RWPE2 (cell line): ENCODE measurements around the gene PTPRR.

Source experiments
- ATAC-seq: fragments of 200-7000 bp; cut with Tn5 transposase; 3 replicates; pipeline ENCODE4 v1.9.1; 2021; ENCODE audit warnings: low read depth
- DNase-seq: peaks from one replicate; pipeline ENCODE4 v3.0.0-alpha.2; 2020; ENCODE audit warnings: low spot score
- H3K27ac ChIP-seq: fragments of 450-650 bp; 2 replicates; pipeline ENCODE4 v1.5.1; 2017; ENCODE audit warnings: mild to moderate bottlenecking; ENCODE audit not compliant: poor library complexity, severe bottlenecking
- H3K27me3 ChIP-seq: fragments of 250-450 bp; sonication (Bioruptor Pico); 2 replicates; pipeline ENCODE4 v1.5.1; 2021; ENCODE audit warnings: mild to moderate bottlenecking, moderate library complexity; ENCODE audit not compliant: insufficient read depth, poor library complexity, severe bottlenecking
- H3K36me3 ChIP-seq: fragments of 250-450 bp; sonication (Bioruptor Pico); 2 replicates; pipeline ENCODE4 v1.5.1; 2020; ENCODE audit warnings: low read depth, mild to moderate bottlenecking, moderate library complexity
- H3K4me1 ChIP-seq: fragments of 250-450 bp; sonication (Bioruptor Pico); 2 replicates; pipeline ENCODE4 v1.5.1; 2021; ENCODE audit warnings: mild to moderate bottlenecking, moderate library complexity; ENCODE audit not compliant: insufficient read depth, poor library complexity, severe bottlenecking
- H3K4me3 ChIP-seq: fragments of 250-450 bp; sonication (Bioruptor Pico); 2 replicates; pipeline ENCODE4 v1.5.1; 2021; ENCODE audit warnings: mild to moderate bottlenecking, moderate library complexity; ENCODE audit not compliant: severe bottlenecking
- H3K9me3 ChIP-seq: fragments of 250-450 bp; sonication (Bioruptor Pico); 2 replicates; pipeline ENCODE4 v1.5.1; 2021; ENCODE audit warnings: mild to moderate bottlenecking, moderate library complexity; ENCODE audit not compliant: severe bottlenecking
- CTCF ChIP-seq: fragments of 450-650 bp; IDR thresholded peaks from one replicate; pipeline ENCODE4 v1.5.1; 2017; ENCODE audit warnings: mild to moderate bottlenecking, moderate library complexity; ENCODE audit not compliant: poor library complexity, severe bottlenecking

The PTPRR gene

GRCh38 chr12:70822412-70822811, 98.1 kb downstream of the PTPRR start:
- ATAC-seq (no peak), DNase-seq (no peak)
- Histone ChIP-seq H3K36me3 (no peaks in the 10 kb centered on the region), H3K4me1 (no peaks in the 10 kb centered on the region), H3K4me3 (no peak overlapping the region), H3K27ac (no peak overlapping the region), H3K27me3 (no peaks in the 10 kb centered on the region), H3K9me3 (no peaks in the 10 kb centered on the region)
- no peak for TF ChIP-seq CTCF

- H3K36me3 ChIP-seq: no peaks in the 10 kb centered on the region
- no peaks in the 10 kb centered on the region for H3K27me3 ChIP-seq
- no peak for TF ChIP-seq CTCF
- DNase-seq (no peak), ATAC-seq (peak; percentile 76)
- H3K9me3 ChIP-seq: no peaks in the 10 kb centered on the region
- H3K27ac ChIP-seq: peak overlapping the region; percentile 21
- peaks cover 11% of the 10 kb centered on the region for H3K4me1 ChIP-seq
- H3K4me3 ChIP-seq: no peak overlapping the region
Observed at GRCh38 chr12:70815971-70816391, 104.6 kb downstream of the PTPRR start.

- no peak overlapping the region for H3K4me3 ChIP-seq
- no peaks in the 10 kb centered on the region for H3K9me3 ChIP-seq
- peaks cover 11% of the 10 kb centered on the region for H3K4me1 ChIP-seq
- no peak overlapping the region for H3K27ac ChIP-seq
- no peaks in the 10 kb centered on the region for H3K36me3 ChIP-seq
- no peaks in the 10 kb centered on the region for H3K27me3 ChIP-seq
- ATAC-seq (no peak), DNase-seq (no peak)
- TF ChIP-seq CTCF: no peak
Observed at GRCh38 chr12:70815056-70815455, 105.5 kb downstream of the PTPRR start.

GRCh38 chr12:70813559-70813958, 107.0 kb downstream of the PTPRR start:
- DNase-seq: no peak
- H3K4me1 ChIP-seq: peaks cover 11% of the 10 kb centered on the region
- H3K27me3 ChIP-seq: no peaks in the 10 kb centered on the region
- H3K27ac ChIP-seq: no peak overlapping the region
- H3K36me3 ChIP-seq: no peaks in the 10 kb centered on the region
- ATAC-seq: no peak
- no peaks in the 10 kb centered on the region for H3K9me3 ChIP-seq
- no peak for TF ChIP-seq CTCF
- H3K4me3 ChIP-seq: no peak overlapping the region

GRCh38 chr12:70812136-70812535, 108.4 kb downstream of the PTPRR start:
- no peak for TF ChIP-seq CTCF
- H3K27ac ChIP-seq: no peak overlapping the region
- H3K36me3 ChIP-seq: no peaks in the 10 kb centered on the region
- H3K9me3 ChIP-seq: no peaks in the 10 kb centered on the region
- ATAC-seq (0 out of 3 replicates have a peak, but pooled peaks have one; percentile 27), DNase-seq (no peak)
- H3K27me3 ChIP-seq: no peaks in the 10 kb centered on the region
- H3K4me1 ChIP-seq: peaks cover 11% of the 10 kb centered on the region
- no peak overlapping the region for H3K4me3 ChIP-seq
